Chondrocyte (in vitro differentiated cells): ENCODE measurements around the gene MAPK10. TPM values are rescaled to one million over a fixed set of nuclear protein-coding genes. Genes with fewer than 3 reads are reported as not detected.

ENCODE experiments used
- DNase-seq: peaks from one replicate; pipeline ENCODE4 v3.0.0; 2021; ENCODE audit warnings: mixed read lengths, low spot score
- H3K27ac Mint-ChIP-seq: one replicate; pipeline ENCODE4 v1.8.0; 2021; ENCODE audit warnings: mild to moderate bottlenecking, moderate library complexity, mixed read lengths; ENCODE audit not compliant: unreplicated experiment
- H3K27me3 Mint-ChIP-seq: 2 replicates; pipeline ENCODE4 v1.8.0; 2021; ENCODE audit warnings: low read depth, mixed read lengths
- H3K36me3 Mint-ChIP-seq: 2 replicates; pipeline ENCODE4 v1.8.0; 2021; ENCODE audit warnings: low read depth, mixed read lengths
- H3K4me1 Mint-ChIP-seq: 2 replicates; pipeline ENCODE4 v1.8.0; 2021; ENCODE audit warnings: low read depth, mild to moderate bottlenecking, mixed read lengths
- H3K4me3 Mint-ChIP-seq: one replicate; pipeline ENCODE4 v1.8.0; 2021; ENCODE audit warnings: mild to moderate bottlenecking, moderate library complexity, mixed read lengths; ENCODE audit not compliant: unreplicated experiment
- H3K9me3 Mint-ChIP-seq: 2 replicates; pipeline ENCODE4 v1.8.0; 2021; ENCODE audit warnings: low read depth, mixed read lengths
- total RNA-seq: library from RNA; stranded (reverse); gene quantifications from 3 replicates; pipeline ENCODE4 v1.2.1, GENCODE V29; 2021
- TF ChIP-seq, protein P1 (sequence below): fragments of 200-600 bp; sonication (generic); IDR thresholded peaks from 2 replicates; pipeline ENCODE4 v1.5.0; 2021; ENCODE audit warnings: antibody characterized with exemption, mild to moderate bottlenecking, moderate library complexity

MAPK10 gene
- total RNA-seq, 1 donor from 2014 or later = 14.1 TPM

GRCh38 chr4:86366920-86367319, 7.1 kb upstream of the MAPK10 start:
- Mint-ChIP-seq H3K27ac (no peak overlapping the region), H3K36me3 (peaks cover 7% of the 10 kb centered on the region), H3K27me3 (no peaks in the 10 kb centered on the region), H3K9me3 (peaks cover 5% of the 10 kb centered on the region), H3K4me1 (peaks cover 5% of the 10 kb centered on the region), H3K4me3 (no peak overlapping the region)
- TF ChIP-seq, protein P1, sequence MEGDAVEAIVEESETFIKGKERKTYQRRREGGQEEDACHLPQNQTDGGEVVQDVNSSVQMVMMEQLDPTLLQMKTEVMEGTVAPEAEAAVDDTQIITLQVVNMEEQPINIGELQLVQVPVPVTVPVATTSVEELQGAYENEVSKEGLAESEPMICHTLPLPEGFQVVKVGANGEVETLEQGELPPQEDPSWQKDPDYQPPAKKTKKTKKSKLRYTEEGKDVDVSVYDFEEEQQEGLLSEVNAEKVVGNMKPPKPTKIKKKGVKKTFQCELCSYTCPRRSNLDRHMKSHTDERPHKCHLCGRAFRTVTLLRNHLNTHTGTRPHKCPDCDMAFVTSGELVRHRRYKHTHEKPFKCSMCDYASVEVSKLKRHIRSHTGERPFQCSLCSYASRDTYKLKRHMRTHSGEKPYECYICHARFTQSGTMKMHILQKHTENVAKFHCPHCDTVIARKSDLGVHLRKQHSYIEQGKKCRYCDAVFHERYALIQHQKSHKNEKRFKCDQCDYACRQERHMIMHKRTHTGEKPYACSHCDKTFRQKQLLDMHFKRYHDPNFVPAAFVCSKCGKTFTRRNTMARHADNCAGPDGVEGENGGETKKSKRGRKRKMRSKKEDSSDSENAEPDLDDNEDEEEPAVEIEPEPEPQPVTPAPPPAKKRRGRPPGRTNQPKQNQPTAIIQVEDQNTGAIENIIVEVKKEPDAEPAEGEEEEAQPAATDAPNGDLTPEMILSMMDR = no peak
- no peak for DNase-seq

GRCh38 chr4:86362510-86362909, 2.7 kb upstream of the MAPK10 start:
- Mint-ChIP-seq H3K36me3 (no peaks in the 10 kb centered on the region), H3K4me1 (peaks cover 26% of the 10 kb centered on the region), H3K27ac (no peak overlapping the region), H3K4me3 (no peak overlapping the region), H3K9me3 (no peaks in the 10 kb centered on the region), H3K27me3 (no peaks in the 10 kb centered on the region)
- no peak for DNase-seq
- TF ChIP-seq, protein P1 = no peak

DNA sequence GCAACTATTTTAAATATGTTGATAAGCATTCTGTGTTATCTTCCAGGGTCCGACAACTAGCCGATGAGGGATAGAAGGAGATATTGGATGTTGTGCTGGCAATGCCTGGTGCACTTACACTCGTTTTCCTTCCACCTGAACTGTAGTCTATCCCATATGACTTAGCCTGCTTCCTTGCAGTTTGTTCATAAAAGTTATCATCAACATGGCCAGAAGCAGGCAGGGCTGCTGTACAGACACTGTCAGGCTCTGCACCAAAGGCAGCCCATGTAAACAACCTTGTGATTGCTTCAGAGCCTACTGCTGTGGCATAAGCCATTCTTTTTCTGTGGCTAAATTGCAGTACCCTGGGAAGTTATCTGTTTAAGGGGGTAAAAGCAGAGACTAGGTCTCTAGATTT, 1.6 kb downstream of the MAPK10 start:
- no peak for DNase-seq

DNA sequence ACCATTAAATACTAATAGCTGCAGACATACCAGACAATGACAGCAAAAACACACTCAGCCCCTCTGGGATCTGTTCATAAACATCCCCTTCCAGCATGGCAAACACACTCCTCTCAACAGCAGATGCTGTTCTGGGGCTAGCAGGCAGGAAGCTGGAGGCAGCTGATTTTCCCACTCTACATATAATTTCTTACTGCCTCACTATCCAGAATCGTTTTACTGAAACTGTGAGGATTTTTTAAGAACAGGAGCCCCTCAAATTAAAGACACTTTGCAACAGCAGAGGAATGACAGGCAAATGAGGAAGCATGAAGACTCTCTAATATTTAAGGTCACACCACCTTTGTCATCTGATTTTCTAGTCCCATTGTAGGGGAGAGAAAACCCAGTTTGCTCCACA, 2.2 kb downstream of the MAPK10 start:
- Mint-ChIP-seq H3K27me3 (no peaks in the 10 kb centered on the region), H3K4me3 (no peak overlapping the region), H3K9me3 (no peaks in the 10 kb centered on the region)

More for the DNA sequence above, 1.6 kb downstream of the MAPK10 start:
- TF ChIP-seq, protein P1 = no peak
- Mint-ChIP-seq H3K27ac (no peak overlapping the region), H3K9me3 (no peaks in the 10 kb centered on the region), H3K4me3 (no peak overlapping the region), H3K4me1 (peaks cover 25% of the 10 kb centered on the region), H3K36me3 (no peaks in the 10 kb centered on the region), H3K27me3 (no peaks in the 10 kb centered on the region)

DNA sequence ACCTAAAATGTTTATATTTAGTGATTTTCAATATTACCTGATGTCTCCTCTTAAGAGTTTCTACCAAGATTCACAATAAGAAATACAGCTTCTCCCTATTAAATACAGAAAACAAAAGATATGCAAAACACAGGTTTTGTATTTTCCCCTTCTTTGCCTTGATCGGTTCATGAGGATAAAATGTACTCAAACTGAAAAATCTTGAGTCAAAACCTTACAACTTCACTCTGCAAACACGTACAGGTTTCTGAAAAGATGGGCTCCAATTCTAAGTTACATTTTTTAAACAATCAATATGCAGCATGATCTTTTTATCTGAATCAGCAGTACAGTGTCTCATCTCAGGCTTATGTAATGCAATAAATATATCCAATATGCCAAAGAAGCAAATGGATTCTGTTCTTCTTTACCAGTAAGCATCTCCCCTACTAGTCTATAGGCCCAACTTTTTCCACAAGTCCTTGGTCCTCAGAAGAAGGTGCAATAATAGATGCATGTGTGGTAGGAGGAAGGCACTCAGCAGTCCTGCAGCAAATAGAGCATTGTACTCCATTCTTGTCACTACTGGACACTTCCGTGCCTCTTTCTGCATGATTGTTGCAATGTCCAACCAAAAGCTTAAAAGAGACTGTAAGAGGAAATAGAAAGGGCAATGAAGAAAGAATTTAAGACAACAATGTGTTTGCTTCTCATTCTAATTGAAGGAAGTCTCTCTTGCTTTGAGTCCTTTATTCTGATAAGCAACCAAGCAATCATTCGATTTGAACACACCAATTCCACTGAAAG, 3.2 kb downstream of the MAPK10 start:
- TF ChIP-seq, protein P1 = no peak
- Mint-ChIP-seq H3K9me3 (no peaks in the 10 kb centered on the region), H3K27me3 (no peaks in the 10 kb centered on the region), H3K36me3 (no peaks in the 10 kb centered on the region), H3K4me3 (no peak overlapping the region), H3K4me1 (peaks cover 25% of the 10 kb centered on the region), H3K27ac (no peak overlapping the region)
- no peak for DNase-seq

More for the DNA sequence above, 2.2 kb downstream of the MAPK10 start:
- Mint-ChIP-seq H3K4me1 (peaks cover 25% of the 10 kb centered on the region), H3K36me3 (no peaks in the 10 kb centered on the region), H3K27ac (no peak overlapping the region)
- no peak for DNase-seq
- TF ChIP-seq, protein P1 = no peak
